ENCODE measurements around the gene KASH5.
A peak's percentile ranks its signal among the peaks of the same experiment; 100 is the strongest.

Gene KASH5

GRCh38 chr19:49425922-49426592 lies 38.0 kb downstream of the KASH5 start:
- TF ChIP-seq, protein P1, sequence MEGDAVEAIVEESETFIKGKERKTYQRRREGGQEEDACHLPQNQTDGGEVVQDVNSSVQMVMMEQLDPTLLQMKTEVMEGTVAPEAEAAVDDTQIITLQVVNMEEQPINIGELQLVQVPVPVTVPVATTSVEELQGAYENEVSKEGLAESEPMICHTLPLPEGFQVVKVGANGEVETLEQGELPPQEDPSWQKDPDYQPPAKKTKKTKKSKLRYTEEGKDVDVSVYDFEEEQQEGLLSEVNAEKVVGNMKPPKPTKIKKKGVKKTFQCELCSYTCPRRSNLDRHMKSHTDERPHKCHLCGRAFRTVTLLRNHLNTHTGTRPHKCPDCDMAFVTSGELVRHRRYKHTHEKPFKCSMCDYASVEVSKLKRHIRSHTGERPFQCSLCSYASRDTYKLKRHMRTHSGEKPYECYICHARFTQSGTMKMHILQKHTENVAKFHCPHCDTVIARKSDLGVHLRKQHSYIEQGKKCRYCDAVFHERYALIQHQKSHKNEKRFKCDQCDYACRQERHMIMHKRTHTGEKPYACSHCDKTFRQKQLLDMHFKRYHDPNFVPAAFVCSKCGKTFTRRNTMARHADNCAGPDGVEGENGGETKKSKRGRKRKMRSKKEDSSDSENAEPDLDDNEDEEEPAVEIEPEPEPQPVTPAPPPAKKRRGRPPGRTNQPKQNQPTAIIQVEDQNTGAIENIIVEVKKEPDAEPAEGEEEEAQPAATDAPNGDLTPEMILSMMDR (conservative IDR thresholded peaks at IDR 0.05; ENCODE audit: low read depth, low read length): no peak
- H3K4me3 ChIP-seq (ENCODE audit: low read length): no peak overlapping the region
- DNase-seq (ENCODE audit: low read depth): no peak

GRCh38 chr19:49427339-49427738 lies 39.3 kb downstream of the KASH5 start:
- no peak for DNase-seq (ENCODE audit: low read depth)
- H3K4me3 ChIP-seq (ENCODE audit: low read length): no peak overlapping the region
- TF ChIP-seq, protein P1 (conservative IDR thresholded peaks at IDR 0.05; ENCODE audit: low read depth, low read length): no peak

- no peak overlapping the region for H3K4me3 ChIP-seq (ENCODE audit: low read length)
- TF ChIP-seq, protein P1 (conservative IDR thresholded peaks at IDR 0.05; ENCODE audit: low read depth, low read length): no peak
- DNase-seq (ENCODE audit: low read depth): no peak
Observed at GRCh38 chr19:49427855-49428546, 40.0 kb downstream of the KASH5 start.

DNA sequence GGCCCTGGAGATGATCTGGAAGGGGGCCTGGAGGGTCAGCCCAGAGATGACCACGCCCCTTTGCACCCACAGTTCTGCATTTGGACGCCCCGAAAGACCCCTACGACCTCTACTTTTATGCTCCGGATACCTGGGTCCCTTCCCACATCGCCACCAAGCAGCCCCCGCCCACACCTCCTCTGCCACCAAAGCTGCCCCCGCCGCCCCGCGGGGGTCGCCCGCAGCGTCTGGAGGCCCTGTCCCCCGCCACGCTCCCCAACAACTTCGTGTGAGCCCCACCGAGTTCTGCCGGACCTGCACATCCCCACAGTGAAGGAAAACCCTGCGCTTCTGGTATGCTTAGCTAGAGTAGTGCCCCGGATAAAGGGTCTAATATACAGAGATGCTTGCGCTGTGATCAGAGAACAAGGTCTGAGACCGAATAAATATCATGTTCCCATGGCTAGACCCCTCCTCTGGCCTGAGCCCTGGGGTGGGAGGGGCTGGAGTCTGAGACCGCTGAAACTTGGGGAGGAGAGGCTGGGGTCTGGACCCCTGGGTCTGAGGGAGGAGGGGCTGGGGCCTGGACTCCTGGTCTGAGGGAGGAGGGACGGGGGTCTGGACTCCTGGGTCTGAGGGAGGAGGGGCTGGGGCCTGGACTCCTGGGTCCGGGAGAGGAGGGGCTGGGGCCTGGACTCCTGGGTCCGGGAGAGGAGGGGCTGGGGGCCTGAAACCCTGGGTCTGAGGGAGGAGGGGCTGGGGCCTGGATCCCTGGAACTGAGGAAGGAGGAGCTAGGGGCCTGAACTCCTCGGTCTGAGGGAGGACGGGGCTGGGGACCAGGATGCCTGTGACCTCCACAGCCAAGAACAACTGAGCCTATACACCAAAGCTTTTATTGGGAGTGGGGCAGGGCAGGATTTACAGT lies 40.8 kb downstream of the KASH5 start:
- no peak for DNase-seq (ENCODE audit: low read depth)
- H3K4me3 ChIP-seq (ENCODE audit: low read length): no peak overlapping the region
- TF ChIP-seq, protein P1 (conservative IDR thresholded peaks at IDR 0.05; ENCODE audit: low read depth, low read length): no peak

DNA sequence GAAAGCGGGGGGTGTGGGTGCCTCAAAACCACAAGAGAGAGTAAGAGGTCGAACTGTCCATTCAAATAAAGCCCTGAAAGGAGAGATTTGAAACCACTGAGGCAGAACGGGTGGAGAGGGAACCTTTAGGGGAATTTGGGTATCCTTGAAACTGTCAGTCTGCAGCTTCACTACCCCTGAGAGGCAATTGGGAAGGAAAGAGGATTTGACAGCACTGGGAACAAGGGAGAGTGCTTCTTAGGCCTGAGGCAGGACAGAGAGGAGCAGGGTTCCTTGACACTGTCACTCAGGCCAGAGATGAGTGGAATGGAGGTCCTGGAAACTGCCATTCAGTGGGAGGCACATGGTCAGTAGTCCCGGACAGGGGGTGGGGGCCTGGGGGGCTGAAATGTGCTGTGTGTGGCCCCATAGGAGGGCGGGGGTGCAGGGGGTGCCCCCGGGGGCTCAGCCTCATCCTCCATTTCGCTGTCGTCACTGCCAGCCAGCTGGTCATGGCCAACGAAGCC lies 42.2 kb downstream of the KASH5 start:
- no peak for DNase-seq (ENCODE audit: low read depth)
- H3K4me3 ChIP-seq (ENCODE audit: low read length): no peak overlapping the region
- TF ChIP-seq, protein P1 (conservative IDR thresholded peaks at IDR 0.05; ENCODE audit: low read depth, low read length): no peak

DNA sequence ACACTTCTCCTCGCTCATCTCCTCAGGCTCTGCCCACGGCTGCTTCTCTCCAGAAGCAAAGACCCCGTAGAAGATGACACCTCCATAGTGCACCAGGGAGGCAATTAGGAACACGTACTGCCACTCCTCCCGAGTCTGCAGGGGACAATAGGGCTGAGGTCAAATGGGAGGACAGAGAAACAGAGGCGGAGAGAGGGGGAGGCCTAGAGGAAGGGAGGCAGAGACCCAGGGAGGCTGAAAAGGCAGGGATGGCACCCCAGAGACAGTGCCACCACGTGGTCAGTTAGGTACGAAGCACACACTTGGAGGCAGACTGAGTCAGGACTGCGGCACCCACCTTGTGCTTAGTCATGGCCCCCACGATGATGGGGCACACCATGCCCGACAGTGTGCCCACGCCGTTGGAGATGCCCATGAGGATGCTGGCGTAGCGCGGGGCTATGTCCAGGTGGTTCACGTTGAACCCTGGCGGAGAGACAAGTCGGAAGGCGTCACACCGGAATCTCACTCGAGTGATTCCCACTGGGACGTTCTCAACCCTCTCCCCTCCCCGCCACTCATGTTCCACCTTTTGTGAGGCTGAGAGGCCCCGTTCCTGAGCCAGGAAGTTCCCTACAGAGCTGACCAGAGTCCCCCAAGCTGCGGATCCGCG lies 42.8 kb downstream of the KASH5 start:
- H3K4me3 ChIP-seq (ENCODE audit: low read length): no peak overlapping the region
- TF ChIP-seq, protein P1 (conservative IDR thresholded peaks at IDR 0.05; ENCODE audit: low read depth, low read length): peak; percentile 27
- DNase-seq (ENCODE audit: low read depth): no peak

All from retinal pigment epithelial cell (primary cell).